ENCODE data around the gene ANKRD9.

- TF ChIP-seq POLR2A (IDR thresholded peaks at IDR 0.05): no peak
- TF ChIP-seq CTCF (IDR thresholded peaks at IDR 0.05): no peak
- TF ChIP-seq POLR2AphosphoS5 (IDR thresholded peaks at IDR 0.05): no peak
- TF ChIP-seq EP300 (IDR thresholded peaks at IDR 0.05): no peak
These were observed 25.3 kb downstream of the ANKRD9 start for GRCh38 chr14:102484316-102484715.

Data from upper lobe of left lung (tissue), 4 donors.